ENCODE data around the gene PTPRF.
"Not testable (repeated sequence)": the region's sequence is repeated elsewhere in the genome, so short reads cannot be mapped to it uniquely, and the experiment has no call there.

Gene PTPRF

DNA sequence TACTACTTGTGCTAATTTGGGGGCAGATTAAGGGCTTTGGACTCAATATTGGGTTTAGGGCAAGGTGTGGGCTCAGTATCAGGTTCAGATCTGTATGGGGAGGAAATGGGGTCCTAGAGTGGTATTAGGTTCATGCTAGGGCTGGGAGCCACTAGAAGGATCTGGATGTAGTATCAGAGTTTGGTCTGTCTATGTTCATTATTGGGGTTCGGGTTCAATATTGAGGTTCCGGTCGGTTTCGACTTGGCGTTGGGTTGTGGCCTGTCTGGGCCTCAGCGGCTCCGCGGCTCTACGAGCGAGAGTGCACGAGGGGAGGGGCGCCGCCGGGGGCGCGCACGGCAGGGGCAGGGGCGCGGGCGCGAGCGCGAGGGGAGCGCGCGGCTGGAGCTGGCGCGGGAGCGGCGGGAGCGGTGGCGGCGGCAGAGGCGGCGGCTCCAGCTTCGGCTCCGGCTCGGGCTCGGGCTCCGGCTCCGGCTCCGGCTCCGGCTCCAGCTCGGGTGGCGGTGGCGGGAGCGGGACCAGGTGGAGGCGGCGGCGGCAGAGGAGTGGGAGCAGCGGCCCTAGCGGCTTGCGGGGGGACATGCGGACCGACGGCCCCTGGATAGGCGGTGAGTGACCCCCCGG is at the start of gene PTPRF:
Gene PTPRF, plus strand, starts transcription at position 401 of the 624 bp plus-strand sequence. CDS start 14,193 bp downstream, outside the sequence.
- peak; percentile 78 for DNase-seq

DNA sequence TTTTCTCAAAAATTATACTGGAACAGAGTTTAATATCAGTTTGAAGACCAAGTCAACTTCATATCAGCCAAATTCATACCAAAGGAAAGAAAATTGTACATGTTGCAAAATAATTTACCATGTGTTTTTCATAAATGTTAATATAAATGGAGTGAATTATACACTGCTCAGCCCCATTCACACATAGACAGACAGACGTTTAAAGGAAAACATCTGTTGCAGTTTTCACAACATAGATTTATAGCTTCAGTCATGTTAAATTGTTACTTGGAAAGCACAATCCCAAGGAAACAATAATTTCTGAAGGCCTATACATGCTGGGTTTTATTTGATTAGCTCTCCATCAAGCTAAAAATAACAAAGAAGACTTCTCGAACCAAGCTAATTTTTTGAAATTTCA is 49.2 kb upstream of the PTPRF start:
- DNase-seq, result peak; percentile 51

DNA sequence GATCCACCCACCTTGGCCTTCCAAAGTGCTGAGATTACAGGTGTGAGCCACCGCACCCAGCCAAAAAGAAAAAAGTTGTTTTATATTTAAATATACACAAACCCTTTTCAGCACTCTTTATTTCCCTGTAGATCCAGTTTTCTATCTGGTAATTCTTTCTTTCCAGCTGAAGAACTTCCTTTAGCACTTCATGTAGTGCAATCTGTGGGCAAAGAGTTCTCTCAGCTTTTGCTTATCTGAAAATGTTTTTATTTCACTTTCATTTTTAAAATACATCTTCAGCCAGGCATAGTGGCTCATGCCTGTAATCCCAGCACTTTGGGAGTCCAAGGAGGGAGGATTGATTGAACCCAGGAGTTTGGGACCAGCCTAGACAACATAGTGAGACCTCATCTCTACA is 48.5 kb upstream of the PTPRF start:
- DNase-seq, result no peak

DNA sequence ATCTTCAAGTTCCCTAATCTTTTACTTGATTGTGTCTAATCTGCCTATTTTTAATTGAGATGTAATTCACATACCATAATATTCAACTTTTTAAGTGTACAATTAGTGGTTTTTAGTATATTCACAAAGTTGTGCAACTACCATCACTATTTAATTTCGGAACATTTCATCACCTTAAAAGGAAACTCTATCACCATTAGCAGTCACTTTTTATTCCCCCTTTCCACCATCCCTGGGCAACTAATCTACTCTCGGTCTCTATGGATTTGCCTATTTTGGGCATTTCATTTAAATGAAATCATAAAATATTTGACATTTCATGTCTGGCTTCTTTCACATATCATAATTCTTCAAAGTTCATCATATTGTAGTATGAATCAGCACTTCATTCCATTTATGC is 46.3 kb upstream of the PTPRF start:
- no peak for DNase-seq

DNA sequence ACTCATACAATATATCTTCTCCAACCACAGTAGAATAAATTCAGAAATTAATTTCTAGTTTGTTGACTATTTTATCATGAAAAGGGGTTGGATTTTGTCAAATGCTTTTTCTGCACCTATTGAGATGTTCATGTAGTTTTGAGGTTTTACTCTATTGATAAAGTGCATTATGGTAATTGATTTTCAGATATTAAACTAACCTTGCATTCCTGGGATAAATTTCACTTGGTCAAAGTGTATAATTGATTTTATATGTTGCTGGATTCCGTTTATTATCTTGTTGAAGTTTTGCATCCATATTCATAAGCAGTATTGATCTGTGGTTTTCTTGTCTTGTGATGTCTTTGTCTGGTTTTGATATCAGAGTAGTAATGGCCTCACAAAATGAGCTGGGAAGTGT is 42.5 kb upstream of the PTPRF start:
- DNase-seq, result no peak

DNA sequence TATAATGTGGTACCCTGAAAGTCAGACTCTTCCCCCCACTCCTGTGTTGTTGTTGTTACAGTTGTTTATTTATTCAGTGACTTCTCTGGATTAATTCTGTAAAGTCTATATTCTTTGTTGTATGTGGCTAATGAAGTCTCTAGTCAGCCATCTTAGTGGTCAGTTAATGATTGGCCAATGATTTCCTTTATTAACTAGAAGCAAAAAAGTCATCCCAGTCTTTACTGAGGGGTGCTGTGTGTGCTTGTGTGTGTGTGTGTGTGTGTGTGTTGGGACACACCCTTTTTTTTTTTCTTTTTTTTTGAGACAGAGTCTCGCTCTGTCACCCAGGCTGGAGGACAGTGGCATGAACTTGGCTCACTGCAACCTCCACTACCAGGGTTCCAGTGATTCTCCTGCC is 39.6 kb upstream of the PTPRF start:
- DNase-seq, result no peak

DNA sequence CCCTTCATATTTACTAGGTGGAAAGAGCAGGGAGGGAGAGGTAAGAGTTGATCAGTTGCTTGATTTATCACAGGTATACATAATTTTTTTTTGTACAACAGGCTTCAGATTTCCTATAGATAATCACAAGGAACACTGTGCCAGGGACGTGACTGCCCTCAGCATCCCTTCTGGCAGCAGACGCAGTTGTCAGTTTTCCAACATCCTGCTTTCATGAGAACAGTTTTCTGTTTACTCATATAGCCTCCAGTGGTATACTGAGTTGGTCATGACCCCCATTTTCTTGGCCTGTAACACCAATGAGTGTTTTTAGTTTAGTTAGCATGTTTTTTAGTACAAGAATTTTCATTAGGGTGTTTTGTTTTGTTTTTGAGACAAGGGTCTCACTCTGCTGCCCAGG is 37.9 kb upstream of the PTPRF start:
- no peak for DNase-seq

DNA sequence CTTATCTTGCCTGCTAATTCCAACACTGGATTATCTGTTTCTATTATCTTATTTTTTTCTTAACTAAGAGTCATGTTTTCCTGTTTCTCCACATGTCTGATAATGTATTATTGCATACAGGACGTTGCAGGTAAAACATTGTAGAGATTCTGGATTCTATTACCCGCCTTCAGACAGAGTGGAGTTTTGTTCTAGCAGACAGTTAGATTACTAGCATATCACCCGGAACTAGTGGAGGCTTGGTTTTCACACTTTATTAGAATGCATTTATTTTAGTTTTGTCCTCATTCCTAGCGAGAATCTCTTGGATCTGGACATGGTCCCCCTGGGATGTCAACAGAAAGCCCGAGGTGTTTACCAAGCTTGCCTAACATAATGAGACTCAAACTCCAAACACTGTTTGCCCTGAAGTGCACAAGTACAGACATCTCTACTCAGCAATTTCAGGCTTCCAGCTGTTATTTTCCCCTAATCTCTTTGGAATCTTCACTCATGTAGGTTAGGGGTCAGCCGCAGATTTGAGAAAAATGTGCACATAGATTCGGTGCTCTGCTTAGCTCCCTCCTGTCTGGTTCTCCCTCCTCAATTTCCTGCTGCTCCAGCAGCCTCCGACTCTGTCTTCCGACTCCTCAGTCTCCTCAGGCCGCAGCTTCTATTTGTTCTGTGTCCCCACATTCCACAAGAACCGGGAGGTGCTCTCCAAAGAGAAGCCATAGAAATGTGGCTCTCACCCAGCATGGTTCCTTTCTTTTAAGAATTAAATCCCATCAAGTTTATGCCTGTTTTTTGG is 36.8 kb upstream of the PTPRF start:
- DNase-seq, result peak; percentile 42

DNA sequence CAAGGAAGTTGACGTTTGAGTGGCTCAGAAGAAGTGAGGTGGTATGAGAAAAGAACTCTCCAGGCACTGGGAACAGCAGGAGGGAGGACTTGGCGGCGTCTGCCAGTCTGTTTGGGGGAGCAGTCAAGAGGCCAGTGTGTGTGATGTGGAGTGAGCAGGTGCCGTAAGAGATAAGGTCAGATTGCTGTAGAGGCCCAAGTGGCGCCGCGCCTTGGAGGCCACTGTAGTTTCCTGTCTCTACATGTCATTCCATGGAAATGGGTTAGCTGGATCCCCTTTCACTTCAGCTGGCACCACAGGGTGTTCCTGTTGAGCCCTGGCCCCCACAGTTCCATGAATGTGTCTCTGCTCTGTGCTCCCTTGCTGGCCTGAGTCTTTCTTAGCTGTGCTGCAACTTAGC is 35.5 kb upstream of the PTPRF start:
- no peak for DNase-seq

DNA sequence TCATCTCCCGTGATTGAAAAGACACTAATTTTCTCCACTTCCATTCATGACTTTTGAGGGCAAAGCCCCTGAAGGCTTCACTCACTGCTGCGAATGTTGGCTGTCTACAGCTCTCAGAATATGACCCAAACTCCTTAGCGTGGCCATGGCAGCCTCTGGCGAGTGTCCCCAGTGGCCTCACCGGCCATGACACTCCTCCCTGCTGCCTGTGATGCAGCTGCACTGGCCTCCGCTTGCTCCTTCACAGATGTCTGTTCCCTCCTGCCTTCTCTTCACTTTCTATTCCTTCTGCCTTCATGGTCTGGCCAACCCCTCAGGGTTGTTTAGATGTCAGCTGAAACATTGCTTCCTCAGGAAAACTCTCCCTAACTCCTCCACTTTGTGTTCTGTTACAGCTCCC is 30.8 kb upstream of the PTPRF start:
- DNase-seq, result no peak

DNA sequence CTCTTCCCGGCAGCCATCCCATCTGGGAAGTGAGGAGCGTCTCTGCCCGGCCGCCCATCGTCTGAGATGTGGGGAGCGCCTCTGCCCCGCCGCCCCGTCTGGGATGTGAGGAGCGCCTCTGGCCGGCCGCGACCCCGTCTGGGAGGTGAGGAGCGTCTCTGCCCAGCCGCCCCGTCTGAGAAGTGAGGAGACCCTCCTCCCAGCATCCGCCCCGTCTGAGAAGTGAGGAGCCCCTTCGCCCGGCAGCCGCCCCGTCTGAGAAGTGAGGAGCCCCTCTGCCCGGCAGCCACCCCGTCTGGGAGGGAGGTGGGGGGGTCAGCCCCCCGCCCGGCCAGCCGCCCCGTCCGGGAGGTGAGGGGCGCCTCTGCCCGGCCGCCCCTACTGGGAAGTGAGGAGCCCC is 28.9 kb upstream of the PTPRF start:
- DNase-seq, result not testable (repeated sequence)

DNA sequence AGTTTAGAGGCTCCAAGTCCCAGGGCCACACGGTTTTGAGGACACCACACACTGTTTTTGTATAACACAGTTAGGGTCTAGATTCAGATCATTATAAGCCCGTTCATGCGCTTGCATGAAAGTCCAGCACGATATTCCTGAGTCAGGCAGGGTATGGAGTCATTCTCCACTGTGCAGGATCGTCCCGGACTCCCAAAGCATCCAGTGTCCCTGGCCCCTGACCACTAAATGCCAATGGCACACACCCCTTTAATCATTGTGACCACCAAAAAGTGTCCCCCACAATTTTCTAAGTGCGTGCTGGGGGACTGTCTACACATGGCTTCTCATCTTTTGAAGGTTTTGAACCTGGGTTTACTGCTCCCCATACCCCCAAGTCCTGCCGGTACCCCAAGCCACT is 27.1 kb upstream of the PTPRF start:
- no peak for DNase-seq

DNA sequence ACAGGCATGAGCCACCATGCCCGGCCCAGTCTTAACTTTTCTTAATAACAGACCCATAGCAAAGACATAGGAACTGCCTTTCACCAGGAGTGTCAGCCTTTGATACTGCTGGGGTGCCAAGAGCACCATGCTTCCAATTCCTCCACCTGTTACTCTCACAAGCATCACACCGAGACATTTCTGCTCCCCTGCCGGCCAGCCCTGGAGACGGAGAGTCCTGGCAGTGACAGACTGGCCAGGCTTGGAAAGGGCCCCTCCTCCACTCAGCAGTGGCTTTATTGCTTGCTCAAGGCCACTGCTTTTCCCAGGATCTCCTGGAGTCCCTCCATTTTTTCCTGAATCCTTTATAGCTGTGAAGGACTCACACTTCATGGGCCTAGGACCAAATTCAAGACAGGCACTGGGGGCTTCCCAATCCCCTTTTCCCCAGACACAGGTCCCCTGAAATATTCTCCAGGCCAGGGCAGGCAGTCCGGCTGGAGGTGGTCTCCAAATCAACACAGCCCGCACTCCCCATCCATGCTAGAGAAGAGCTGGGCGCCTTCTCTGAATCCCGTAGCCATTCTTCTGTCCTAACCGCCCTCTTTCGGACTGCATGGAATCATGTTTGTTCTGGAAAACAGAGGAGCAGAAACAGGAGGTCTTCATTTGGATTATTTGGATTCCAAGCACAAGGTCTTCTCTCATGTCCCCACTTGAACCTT is 25.5 kb upstream of the PTPRF start:
- DNase-seq, result no peak

DNA sequence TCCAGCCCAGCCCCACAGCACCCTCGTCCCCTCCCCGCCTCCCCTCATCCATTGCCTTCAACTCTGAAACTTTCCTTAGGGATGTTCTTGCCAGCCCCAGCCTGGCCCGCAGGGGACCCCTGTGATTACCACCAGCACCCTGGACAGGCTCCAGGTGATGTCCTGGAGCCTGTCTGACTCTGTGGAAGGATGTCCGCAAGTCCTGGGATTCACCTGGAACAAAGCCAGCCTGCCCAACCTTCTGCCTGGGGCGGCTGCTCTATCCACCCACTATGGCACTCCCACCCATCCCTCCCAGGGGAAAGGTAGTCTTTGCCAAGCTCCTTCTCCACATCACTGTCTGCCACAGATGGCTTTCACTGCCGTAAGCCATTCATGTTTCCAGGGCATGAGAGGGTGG is 24.4 kb upstream of the PTPRF start:
- peak; percentile 60 for DNase-seq

DNA sequence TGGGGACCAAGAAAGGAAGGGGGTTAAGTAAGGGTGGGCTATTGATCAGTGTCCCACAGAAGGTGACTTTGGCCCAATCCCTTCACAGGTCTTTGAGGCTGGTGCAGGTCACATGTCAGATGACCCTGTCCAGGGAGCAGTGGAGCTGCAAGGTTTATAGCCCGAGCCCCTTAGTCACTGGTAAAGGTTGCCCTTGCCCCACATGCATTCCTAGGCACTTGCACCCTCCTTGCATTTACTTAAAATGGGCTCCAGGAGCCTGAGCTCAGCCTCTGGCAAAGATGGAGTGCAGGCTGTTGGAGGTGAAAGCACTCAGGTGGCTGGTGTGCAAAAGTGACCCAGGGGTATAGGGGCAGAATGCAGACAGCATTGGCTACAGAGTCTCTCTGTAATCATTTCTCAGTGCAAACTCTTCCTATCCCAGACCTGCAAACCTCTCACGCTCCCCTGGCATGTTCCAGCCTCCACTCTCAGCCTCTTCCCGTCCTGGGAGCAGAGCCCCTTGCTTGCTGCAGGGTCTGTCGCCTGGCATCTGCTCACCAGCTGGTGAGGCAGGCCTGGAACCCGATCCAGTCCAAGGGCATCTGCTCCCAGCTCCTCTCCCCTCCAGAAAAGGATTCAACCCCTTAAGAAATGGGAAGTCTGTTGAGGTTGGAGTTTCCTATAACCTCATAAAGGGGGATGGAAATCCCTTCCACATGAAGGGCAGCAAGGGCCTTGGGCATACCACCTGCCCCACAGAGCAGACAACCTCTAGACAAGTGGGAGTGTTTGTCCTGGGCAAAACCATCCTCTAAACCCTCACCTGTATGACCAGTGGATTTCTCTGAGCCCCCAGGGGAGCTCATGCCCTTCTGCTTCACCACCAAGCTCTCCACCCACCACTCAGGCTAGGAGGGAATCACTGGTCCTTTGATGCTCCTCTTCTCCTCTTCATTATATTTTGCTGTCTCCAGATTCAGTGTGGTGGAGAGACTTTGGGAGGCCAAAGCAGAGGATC is 23.1 kb upstream of the PTPRF start:
- no peak for DNase-seq

DNA sequence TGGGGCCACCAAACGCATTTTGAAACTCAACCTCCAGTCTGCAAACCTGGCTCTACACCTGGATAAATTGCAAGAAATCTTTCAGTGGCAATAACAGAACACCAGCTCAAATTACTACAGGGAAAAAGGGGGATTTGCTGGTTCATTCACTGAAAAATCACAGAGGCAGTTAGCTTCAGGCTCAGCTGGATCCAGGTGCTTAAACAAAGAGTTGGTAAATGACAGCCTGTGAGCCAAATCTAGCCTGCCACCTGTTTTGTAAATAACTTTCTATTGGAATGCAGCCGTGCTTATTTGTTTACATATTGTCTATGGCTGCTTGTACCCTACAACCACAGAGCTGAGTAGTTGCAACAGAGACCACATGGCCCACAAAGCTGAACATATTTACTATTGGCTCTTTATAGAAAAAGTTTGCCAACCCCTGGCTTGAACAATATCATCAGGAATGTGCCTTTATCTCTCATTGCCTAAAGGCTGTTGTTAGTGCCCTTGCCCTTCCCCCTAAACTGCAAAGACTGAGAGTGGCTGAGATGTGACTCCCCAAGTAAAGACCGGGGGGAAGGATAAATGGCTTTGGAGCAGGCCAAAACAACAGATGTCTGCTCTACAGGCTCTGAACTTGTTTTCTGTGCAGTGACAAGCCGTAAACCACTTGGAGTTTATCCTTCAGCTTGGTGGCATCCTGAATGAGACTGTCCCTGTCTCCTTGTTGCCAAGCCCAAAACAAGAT is 21.5 kb upstream of the PTPRF start:
- DNase-seq, result no peak

DNA sequence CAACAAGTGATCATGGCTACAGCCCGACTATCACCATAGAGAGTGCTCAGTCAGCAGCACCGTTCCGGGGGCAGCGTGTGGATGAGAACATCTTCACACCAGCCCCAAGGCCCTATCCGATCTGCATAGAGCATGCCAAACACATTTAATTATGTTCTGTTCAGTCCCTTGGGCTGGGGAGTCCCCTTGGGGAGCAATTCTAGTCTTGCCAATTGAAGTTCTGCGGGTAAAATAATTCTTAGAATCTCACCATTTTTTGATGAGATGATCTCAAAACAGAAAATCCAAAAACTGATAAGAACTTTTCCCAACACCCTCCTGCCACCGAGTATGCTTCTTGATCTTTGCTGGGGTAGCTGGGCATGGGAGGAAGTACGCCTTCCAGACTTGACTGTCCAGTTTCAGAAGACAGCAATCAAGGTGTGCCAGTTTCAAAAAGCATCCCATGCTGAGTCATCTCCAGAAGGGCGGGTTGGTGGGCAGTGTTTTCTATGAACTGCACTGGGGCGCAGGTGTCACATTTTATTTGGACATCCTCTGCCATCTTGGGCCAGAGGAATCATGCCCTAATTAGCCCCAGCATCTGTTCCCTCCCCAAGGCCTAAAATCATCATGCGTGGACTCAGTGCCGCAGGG is 20.8 kb upstream of the PTPRF start:
- DNase-seq, result no peak

DNA sequence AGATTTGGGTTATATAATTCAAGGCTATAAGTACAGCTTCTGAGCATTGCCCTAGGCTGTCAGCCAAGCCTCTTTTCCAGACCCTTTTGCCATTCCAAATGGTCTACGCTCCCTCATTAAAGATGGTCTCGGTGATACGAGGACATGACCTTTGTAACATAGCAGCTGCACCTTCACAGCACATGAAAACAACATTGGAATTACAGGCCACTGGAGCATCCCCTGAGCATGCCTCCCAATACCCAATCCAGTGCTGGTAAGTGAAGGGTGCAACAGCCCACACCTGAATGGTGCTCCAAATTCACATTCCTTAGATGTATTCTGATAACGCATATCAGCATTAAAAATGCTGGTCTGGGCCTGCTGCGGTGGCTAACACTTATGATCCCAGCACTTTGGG is 20.1 kb upstream of the PTPRF start:
- DNase-seq, result no peak

DNA sequence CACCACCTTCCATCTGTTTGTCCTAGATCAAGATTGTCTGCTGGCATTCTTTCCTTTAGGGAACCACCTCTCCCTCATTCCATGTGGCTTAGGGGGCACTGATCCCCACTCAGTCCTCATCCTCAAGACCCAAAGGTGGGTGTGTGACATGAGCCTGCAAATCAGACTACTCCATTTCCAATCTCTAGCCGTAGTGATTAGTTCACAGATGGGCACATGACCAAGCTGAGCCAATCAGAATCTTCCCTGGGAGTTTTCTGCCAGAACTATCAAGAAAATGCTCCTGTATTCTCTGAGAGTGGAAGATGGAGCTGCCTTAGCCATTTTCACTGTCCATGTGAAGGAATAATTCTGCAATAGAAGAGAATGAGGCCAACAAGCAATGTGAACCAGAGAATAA is 19.3 kb upstream of the PTPRF start:
- DNase-seq, result no peak

DNA sequence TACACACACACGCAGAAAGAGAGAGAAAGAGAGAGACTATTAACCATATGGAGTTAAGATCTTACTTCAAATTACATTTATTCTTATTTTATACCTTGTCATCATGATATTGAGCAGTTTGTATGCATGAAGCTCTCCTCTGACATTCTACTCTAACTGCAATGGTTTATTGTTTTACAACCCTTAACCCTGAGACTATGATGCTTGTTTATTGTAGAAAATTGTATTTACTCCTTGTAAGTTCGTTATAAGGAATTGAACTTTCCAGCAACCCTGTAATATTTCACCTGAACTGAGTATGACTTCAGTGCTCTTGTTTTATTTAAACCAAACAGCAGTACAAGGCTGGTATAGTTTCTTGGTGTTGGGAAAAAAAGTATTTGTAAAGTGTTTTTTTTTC is 18.6 kb upstream of the PTPRF start:
- DNase-seq, result no peak

DNA sequence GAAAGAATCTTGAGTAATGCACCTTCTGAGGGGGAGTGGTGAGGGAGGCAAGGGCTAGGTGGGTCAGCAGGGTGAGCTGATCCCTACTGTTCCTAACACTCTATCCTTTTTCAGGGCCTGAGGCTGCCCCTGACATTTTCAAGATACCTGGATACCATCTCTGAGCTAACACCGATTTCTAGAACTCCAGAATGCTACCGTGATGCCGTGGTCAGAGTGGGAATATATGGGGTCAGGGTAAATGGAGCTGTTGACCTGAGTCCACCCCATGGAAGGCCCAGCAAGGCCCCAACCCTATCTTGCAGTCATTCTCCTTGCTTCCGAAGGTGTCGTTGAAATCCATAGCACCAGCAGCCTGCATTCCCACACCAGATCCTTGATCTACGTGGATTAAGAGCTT is 18.0 kb upstream of the PTPRF start:
- DNase-seq, result no peak

Data from NCI-H69 (cell line).